ENCODE measurements around the gene ORAI1.
"Not testable (repeated sequence)": the region's sequence is repeated elsewhere in the genome, so short reads cannot be mapped to it uniquely, and the experiment has no call there.

Gene ORAI1

DNA sequence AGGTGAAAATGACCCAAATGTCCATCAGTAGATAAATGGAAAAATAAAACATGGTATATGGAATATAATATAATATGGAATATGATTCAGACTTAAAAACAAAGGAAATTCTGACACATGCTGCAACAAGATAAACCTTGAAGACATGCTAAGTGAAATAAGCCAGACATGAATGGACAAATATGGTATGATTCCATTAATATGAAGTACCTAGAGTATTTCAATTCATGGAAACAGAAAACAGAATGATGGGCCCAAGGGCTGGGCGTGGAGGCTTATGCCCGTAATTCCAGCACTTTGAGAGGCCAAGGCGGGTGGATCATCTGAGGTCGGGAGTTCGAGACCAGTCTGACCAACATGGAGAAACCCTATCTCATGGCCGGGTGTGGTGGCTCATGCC is 22.7 kb upstream of the ORAI1 start:
- no peak for DNase-seq (ENCODE audit: low read depth)

DNA sequence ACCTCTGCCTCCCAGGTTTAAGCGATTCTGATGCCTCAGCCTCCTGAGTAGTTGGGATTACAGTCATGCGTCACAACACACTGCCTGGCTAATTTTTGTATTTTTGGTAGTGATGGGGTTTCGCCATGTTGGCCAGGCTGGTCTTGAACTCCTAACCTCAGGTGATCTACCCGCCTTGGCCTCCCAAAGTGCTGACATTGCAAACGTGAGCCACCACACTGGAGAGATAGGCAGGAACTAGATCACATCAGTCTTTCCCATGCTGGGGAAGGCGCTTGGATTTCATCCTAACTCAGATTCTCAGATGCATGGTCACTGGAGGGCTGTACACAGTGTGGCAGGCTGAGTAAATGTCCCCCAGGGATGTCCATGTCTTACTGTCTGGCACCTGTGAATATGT is 18.0 kb upstream of the ORAI1 start:
- DNase-seq (ENCODE audit: low read depth): no peak

DNA sequence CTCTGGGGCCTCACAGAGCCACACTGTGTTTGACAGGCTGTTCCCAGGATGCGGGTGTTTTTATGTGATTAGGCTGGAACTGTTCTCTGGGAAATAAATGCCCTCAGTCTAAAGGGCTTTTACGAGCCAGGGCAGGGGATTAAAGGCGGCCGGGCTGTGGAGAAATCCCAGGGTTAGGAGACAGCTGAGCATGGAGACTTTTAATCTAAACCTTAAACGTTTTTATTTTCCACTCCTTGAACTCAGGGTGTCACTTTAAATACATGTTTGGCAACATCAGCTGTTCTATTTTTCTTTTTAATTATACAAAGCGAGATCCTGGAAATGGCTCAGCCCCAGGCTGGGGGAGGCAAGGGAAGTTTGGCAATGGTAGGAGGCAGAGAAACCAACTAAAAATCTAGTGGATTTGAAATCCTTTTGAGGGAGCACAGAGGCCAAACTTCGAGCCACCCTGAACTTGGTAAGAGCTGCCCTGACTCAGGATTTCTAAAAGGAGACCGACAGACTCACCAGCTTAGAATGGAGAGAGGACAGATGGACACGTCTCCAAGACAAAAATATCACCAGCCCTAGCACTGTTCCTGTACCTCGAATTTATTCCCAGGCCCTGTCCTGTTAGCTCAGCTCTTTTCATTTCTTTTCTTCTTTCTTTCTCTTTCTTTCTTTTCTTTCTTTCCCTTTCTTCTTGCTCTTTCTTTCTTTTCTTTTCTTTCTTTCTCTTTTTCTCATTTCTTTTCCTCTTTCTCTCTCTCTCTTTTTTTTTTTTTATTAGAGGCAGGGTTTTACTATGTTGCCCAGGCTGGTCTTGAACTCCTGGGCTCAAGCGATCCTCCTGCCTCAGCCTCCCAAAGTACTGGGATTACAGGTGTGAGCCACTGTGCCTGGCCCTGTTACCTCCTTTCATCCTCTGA is 15.8 kb upstream of the ORAI1 start:
- no peak for DNase-seq (ENCODE audit: low read depth)

DNA sequence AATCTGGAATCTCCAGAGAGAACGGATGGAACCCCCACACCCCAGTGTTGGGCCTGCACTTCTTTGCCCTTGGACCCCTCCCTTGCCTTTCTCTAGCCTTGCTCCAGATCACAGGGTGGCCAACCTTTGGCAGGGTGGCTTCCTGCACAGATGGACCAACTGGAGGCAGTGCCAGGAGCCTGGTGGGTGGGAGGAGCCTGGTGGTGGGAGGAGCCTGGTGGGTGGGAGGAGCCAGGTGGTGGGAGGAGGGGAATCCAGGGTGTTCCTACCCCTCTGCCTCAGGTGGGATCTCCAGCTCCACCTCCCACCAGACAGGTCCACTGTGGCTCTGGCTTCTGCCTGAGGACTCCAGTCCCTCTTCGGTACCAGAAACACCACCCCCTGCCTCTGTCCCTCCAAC is 15.0 kb upstream of the ORAI1 start:
- DNase-seq (ENCODE audit: low read depth): no peak

DNA sequence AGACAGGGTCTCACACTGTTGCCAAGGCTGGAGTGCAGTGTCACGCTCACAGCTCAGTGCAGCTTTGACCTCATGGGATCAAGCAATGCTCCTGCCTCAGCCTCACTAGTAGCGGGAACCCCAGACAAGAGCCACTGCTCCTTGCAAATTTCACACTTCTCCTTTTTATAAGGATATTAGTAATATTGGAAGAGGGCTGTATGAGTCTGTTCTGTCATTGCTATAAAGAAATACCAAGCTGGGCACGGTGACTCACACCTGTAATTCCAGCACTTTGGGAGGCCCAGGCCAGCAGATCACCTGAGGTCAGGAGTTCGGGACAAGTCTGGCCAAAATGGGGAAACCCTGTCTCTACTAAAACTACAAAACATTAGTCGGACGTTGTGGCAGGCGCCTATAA is 12.9 kb upstream of the ORAI1 start:
- DNase-seq (ENCODE audit: low read depth): no peak

DNA sequence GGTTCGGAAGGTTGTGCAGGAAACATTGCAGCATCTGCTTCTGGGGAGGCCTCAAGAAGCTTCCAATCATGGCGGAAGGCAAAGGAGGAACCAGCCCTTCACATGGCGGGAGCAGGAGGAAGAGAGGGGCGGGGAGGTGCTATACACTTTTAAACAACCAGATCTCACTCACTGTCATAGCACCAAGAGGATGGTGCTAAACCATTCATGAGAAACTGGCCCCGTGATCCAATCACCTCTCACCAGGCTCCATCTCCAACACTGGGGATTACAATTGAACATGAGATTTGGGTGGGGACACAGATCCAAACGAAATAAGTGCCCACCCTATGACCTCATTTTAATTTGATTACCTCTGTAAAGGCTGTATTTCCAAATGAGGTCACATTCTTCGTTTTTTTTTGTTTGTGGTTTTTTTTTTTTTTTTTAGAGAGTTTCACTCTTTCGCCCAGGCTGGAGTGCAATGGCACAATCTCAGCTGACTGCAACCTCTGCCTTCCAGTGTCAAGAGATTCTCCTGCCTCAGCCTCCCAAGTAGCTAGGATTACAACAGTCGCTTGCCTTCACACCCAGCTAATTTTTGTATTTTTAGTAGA is 11.4 kb upstream of the ORAI1 start:
- no peak for DNase-seq (ENCODE audit: low read depth)

DNA sequence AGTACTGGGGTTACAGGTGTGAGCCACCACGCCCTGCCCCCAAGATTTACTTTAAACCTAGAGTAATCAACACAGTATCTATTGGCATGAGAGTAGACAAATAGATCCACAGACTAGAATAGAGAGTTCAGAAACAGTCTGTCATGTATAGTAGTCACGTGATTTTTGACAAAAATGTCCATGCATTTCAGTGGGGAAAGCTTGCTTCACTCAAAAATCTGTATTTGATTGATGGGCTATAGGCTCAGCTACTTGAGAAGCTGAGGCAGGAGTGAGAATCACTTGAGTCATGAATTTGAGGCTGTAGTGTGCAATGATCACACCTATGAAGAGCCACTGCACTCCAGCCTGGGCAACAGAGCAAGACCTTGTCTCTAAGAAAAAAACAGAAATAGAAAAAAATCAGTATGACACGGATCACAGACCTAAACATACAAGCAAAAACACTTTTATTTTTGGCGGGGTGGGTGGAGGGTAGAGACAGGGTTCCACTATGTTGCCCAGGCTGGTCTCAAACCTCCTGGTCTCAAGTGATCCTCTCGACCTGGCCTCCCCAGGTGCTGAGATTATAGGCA is 7.6 kb upstream of the ORAI1 start:
- DNase-seq (ENCODE audit: low read depth): no peak

DNA sequence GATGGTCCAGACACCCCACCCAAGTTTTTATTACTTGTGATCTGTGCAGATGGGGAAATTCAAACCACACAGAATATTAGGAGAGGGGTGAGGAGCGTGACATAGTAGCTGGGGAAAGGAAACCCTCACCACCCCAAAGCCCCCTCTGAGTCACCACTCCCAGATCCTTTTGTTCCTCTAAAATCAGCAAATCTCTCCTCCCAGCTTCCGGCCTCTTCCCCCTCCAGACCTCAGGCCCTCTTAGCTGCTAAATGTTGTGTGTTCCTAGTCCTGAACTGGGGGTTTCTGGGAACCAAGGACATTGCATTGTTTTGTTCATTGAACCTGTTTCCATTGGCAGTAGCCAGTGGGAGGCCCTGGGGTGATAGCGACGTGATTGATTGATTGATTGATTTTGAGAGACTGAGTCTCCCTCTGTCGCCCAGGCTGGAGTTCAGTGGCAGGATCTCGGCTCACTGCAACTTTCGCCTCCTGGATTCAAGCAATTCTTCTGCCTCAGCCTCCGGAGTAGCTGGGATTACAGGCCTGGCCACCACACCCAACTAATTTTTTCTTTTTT is 5.9 kb upstream of the ORAI1 start:
- DNase-seq (ENCODE audit: low read depth): no peak

DNA sequence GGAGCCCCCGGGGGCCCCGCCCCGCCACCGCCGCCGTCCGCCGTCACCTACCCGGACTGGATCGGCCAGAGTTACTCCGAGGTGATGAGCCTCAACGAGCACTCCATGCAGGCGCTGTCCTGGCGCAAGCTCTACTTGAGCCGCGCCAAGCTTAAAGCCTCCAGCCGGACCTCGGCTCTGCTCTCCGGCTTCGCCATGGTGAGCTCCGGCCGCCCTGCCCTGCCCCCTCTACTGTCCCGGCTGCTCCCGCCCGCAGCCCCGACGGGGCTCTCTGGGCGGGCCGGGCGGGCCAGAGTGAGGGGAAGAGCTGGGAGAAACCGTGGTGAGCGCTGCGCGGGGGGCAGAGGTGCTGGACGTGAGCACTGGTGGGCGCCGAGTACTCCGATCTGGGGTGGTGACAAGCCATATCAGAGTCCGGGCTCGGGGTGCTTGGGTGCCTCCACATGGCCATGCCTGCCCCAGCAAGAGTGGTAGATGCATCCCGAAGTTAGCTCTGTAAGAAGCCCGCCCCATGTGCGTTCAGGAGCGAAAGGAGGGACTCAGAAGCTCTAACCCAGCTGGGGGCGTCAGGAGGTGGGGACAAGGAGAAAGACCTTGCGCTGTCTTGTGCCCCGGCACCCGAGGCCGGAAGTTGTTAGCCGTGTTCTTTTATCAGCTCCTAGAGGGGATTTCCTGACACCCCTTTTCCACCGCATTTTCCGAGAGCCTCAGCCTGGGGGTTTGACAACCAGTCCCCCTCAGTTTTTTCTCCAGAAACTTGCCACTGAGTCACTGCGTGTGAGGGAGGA is 717 bp downstream of the ORAI1 start:
- DNase-seq (ENCODE audit: low read depth): peak; percentile 82

DNA sequence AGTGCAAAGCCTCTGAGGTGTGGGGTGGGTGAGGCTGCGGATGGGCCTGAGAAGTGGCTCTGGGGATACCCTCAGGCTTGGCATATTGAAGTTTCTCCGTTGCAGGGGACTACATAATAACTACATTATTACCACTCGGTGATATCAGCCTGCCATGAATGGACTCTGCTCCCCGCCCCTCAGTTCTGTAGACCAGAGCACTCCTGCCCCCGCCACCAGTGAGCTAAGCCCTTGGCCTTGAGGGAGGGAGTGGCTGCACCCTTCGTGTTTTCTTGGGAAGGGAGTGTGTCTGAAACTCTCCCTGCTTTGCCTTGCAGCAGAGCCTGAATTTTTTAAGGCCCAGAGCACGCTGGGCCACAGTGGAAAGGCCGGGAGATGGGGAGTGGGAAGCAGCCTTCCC is 1.7 kb downstream of the ORAI1 start:
- no peak for DNase-seq (ENCODE audit: low read depth)

DNA sequence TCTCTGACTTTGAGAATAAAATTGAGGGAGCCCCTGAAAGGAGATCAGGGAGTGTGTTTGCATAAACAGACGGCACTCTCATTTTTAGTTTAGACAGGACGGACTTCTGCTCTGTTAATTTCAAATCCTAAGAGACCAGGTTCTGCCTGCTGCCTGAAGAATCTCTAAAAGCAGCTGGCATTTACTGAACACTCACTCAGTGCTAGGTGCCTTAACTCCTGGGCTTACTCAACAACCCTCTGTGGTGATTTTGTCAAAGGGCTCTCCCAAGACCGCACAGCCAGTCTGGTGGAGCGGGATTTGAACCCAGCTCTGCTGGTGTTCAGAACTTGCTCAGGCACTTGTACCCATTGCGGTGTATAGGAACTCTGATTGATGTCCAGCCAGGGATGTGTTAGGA is 2.2 kb downstream of the ORAI1 start:
- DNase-seq (ENCODE audit: low read depth): no peak

DNA sequence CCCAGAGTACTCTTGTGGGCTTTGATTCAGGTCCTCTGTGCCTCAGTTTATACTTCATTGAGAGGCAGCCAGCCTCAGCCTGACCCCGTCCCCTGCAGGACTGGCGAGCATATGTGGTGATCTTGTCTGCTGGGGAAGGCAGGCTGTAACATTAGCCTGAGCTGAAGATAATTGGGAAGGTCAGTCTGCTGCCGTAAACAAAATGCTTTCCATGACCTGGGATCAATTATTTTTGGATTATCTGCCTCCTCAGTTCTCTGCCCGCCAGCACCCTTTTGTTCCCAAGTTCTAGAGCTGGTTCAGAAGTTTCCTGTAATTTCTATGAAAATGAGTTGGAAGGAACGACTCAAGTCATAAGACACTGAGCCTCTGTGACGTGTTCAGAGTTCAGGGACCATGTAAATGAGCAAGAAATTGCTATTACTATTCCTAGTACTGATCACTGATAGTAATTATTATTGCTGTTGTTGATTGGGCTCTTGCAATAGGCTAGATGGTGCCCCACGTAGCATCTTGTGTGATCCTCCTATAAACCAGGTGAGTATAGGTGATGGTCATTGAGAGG is 4.5 kb downstream of the ORAI1 start:
- DNase-seq (ENCODE audit: low read depth): no peak

DNA sequence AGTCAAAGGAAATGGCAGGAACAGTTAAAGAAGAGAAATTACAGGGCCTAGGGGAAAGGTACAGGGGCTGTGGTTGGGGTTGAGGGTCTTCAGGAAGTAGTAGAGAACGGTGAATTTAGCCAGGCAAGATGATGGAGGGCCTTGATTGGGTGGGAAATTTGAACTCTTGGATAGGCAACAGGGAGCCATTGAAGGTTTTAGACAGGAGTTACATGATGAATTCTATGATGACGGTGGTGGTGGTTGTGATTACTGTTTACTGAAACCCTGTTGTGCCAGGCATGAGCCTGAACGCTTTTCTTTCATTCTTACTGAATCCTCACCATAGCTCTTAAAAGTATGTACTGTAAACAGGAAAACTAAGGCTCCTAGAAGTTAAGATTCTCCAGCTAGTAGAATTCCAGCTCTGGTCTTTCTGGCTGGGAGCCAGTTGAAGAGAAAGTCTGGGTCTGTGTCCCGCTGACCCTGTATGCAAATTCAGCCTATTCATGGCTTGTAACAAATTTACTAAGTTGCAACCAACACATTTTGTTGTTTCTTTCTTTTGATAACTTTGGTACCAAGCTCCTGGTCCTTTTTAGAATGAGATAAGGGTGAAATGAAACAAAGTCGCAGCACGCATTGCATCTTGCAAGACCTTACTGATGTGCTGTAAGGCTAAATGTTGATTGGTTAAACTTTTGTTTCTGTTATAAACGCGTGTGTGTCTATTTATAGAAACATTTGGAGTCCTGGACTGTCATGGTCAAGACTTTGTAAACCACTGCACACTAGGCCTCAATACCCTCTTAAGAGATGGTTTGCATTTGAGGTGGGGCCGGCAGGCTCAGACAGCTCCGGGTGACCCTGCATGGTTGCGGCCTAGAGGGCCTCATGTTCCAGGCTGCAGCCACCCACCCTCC is 6.0 kb downstream of the ORAI1 start:
- DNase-seq (ENCODE audit: low read depth): no peak

DNA sequence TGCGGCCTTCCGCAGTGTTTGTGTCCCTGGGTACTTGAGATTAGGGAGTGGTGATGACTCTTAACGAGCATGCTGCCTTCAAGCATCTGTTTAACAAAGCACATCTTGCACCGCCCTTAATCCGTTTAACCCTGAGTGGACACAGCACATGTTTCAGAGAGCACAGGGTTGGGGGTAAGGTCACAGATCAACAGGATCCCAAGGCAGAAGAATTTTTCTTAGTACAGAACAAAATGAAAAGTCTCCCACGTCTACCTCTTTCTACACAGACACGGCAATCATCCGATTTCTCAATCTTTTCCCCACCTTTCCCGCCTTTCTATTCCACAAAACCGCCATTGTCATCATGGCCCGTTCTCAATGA is 7.5 kb downstream of the ORAI1 start:
- DNase-seq (ENCODE audit: low read depth): not testable (repeated sequence)

DNA sequence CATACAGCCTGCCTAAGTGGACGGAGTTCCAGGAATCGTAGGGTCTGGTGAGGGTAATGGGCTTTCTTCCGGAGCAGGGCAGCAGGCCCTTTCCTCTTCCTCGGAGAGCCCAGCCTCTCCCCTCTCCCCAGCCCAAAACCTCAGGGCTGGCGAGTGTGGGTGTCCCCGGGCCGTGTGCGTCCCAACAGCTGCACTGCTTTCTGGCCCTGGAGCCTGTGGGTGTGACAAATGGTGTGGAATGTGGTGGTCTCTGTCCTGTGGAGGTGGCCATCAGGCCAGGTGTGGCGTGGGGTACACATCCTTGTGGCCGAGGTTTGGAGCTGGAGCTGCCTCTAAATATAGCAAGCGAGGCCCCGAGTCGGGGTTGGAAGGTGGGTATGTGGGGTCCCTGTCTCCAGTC is 8.5 kb downstream of the ORAI1 start:
- DNase-seq (ENCODE audit: low read depth): no peak

DNA sequence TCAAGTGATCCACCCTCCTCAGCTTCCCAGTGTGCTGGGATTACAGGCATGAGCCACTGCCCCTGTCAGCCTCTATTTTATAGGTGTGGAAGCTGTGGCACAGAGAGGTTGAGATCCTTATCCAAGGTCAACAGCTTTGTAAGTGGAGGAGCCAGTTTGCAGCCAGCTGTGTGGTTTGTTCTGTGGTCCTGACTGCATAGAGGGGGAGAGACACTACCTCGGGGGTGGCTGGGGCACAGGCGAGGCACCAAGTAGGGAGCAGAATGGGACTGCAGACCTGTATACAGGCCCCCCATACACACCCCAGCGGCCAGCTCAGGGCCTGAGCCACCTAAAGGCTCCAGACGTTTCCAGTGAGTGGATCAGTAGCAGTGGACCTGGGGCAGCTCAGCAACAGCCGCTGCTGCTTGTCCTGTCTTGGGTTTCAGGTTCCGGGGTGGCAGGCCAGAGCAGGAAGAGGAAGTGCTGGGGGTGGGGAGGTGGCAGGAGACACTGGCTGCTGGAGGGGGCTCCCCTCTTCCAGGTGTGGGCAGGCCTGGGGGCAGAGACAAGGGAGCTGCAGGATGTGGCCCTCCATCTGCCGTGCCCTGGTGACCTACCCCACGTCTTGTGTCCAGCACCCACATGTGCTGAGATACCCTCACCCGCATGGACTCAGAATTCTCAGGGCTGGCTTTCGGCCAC is 11.0 kb downstream of the ORAI1 start:
- peak; percentile 37 for DNase-seq (ENCODE audit: low read depth)

DNA sequence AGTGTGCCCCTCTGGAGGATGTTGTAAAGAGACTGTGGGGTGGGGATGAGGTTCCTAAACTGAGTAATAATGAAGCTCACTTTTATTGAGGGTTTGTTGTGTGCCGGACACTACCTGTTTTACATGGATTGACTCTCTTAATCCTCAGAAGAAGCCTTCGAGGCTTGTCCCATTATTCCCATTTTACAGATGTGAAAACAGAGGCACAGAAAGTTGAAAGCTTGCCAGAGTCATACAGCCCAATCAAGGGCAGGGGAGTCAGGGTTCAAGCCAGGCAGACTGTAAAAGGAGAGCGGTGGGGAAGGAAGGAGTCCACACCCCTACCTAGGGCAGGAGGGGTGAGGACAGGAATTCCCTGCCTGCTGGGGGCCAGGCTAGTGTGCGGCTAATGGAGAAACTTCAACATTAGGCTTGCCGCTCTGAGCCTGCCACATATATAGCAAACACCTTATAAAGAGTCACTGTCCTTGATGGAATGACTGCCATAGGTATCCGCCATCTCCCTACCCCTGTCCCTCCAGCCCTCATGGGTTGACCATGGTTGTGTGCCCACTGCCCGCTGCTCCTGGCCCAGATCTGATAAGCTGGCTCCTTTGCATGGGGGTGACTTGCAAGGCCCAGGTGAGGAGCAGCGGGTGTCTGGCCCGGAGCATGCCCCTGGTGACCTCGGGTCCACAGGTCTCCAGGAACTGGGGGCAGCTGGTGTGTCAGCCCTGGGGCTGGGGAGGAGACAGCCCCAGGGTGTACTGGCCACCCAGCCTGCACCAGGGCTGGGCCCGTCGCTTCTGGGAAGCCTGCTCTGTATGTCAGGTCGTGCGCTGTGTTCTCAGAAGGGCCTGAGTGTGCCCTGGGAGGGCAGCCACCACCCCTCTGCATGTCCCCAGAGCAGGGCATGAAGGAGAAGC is 12.2 kb downstream of the ORAI1 start:
- DNase-seq (ENCODE audit: low read depth): no peak

DNA sequence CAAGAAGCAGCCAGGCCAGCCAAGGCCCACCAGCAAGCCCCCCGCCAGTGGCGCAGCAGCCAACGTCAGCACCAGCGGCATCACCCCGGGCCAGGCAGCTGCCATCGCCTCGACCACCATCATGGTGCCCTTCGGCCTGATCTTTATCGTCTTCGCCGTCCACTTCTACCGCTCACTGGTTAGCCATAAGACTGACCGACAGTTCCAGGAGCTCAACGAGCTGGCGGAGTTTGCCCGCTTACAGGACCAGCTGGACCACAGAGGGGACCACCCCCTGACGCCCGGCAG is 15.0 kb downstream of the ORAI1 start:
- DNase-seq (ENCODE audit: low read depth): no peak

DNA sequence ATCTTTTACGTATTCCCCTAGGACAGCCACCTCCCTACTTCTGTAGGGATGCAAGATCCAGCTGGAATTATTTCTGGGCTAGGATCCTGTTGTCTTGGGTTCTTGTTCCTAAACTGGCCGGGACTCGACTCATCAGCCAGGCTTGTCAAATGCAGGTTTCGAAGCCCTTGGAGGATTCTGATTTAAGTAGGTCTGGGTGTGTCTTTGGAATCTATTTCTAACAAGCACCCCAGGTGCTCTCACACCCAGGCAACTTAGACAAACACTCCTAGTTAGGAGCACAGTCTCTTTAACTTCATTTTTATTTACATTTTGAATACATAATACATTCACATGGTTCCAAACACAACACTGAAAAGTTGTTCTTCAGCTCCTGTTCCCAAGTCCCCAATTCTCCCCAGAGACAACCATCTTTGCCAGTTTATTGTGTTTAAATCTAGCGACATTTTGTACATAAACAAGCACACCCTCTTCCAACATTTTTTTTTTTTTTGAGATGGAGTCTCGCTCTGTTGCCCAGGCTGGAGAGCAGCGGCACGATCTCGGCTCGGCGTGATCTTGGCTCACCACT is 22.2 kb downstream of the ORAI1 start:
- no peak for DNase-seq (ENCODE audit: low read depth)
